Colonic mucosa (tissue), 4 donors: ENCODE data around the gene SIPA1. TPM values are rescaled to one million over a fixed set of nuclear protein-coding genes. Genes with fewer than 3 reads are reported as not detected.
"Not testable (repeated sequence)": the region's sequence is repeated elsewhere in the genome, so short reads cannot be mapped to it uniquely, and the experiment has no call there.

Experiments
- DNase-seq: peaks from one replicate; pipeline ENCODE4 v3.0.0-alpha.2; 2020
- H3K27ac ChIP-seq: fragments of 200-600 bp; one replicate; pipeline ENCODE4 v1.8.0; 2021
- H3K27me3 ChIP-seq: fragments of 200-600 bp; one replicate; pipeline ENCODE4 v1.8.0; 2021
- H3K36me3 ChIP-seq: fragments of 200-600 bp; one replicate; pipeline ENCODE4 v1.8.0; 2021
- H3K4me1 ChIP-seq: fragments of 200-600 bp; one replicate; pipeline ENCODE4 v1.8.0; 2021; ENCODE audit warnings: mild to moderate bottlenecking
- H3K4me3 ChIP-seq: fragments of 200-600 bp; one replicate; pipeline ENCODE4 v1.8.0; 2021
- H3K9ac ChIP-seq, 2 donors: one replicate each; pipeline ENCODE4 v1.7.0; 2013; ENCODE audit warnings: control low read depth in 2 of 2, low read depth in 2 of 2, low read length in 2 of 2
- H3K9me3 ChIP-seq: fragments of 200-600 bp; one replicate; pipeline ENCODE4 v1.8.0; 2021
- intact Hi-C: fragments of 100-400 bp; cut with DNase I; formaldehyde crosslinking; loops from one replicate; pipeline ENCODE4 v1.14.1; 2022
- total RNA-seq, 2 donors: library from RNA; stranded (reverse); fragmentation: NEBNext Ultra II Directional in 1 of 2; extraction: Animal tissue kit (Norgen Biotek cat#: 25700) in 1 of 2; gene quantifications; one replicate each; pipeline ENCODE4 v1.2.1, GENCODE V29; 2021
- TF ChIP-seq, protein P1 (sequence below): fragments of 200-600 bp; IDR thresholded peaks from one replicate; pipeline ENCODE4 v1.8.0; 2022; ENCODE audit warnings: antibody characterized with exemption, mild to moderate bottlenecking
- donor health status: healthy.
- donor health status: DM: no; HTN: no; CAD: no.
- donor health status: DM: no; HTN: no; CAD: no.

The SIPA1 gene
- total RNA-seq, 2 donors from 2014 or later: 21.0 to 33.0 TPM

DNA sequence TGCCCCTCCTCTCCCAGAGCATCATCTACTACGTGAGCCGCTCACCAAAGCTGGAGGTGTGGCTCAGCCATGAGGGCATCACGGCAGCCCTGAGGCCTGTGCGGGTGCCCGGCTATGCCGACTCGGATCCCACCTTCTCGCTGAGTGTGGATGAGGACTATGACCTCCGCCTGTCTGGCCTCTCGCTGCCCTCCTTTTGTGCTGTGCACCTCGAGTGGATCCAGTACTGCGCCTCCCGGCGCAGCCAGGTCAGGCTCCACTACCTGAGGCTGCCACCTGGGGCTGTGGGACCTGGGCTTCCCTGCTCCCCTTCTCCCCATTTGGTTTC, 3.8 kb upstream of the SIPA1 start:
- Histone ChIP-seq H3K4me3 (no peak overlapping the region), H3K4me1 (peaks cover 10% of the 10 kb centered on the region), H3K9me3 (no peaks in the 10 kb centered on the region), H3K9ac (no peak overlapping the region), H3K27ac (no peak overlapping the region), H3K27me3 (no peaks in the 10 kb centered on the region), H3K36me3 (peaks cover 35% of the 10 kb centered on the region)
- TF ChIP-seq, protein P1, sequence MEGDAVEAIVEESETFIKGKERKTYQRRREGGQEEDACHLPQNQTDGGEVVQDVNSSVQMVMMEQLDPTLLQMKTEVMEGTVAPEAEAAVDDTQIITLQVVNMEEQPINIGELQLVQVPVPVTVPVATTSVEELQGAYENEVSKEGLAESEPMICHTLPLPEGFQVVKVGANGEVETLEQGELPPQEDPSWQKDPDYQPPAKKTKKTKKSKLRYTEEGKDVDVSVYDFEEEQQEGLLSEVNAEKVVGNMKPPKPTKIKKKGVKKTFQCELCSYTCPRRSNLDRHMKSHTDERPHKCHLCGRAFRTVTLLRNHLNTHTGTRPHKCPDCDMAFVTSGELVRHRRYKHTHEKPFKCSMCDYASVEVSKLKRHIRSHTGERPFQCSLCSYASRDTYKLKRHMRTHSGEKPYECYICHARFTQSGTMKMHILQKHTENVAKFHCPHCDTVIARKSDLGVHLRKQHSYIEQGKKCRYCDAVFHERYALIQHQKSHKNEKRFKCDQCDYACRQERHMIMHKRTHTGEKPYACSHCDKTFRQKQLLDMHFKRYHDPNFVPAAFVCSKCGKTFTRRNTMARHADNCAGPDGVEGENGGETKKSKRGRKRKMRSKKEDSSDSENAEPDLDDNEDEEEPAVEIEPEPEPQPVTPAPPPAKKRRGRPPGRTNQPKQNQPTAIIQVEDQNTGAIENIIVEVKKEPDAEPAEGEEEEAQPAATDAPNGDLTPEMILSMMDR: no peak
- intact Hi-C loops: no loop called here
- no peak for DNase-seq

DNA sequence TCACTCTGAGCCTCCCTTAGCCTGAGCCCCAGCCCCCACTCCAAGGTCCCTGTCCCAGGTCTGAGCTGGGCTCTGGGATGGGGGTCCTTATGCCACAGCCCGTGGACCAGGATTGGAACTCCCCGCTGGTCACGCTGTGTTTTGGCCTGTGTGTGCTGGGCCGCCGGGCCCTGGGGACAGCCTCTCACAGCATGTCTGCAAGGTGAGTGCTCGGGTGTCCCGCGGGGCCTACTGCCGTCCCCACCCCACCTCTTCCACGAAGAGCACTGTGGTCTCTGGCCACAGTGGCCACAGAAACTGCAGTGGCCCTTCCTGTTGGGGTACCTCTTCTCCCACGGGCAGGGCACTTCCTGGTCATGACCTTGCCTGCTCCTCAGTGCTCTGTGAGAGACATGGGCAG, 3.5 kb upstream of the SIPA1 start:
- intact Hi-C loops: no loop called here
- H3K9ac ChIP-seq: no peak overlapping the region
- H3K27ac ChIP-seq: no peak overlapping the region
- H3K4me1 ChIP-seq: peaks cover 10% of the 10 kb centered on the region
- H3K36me3 ChIP-seq: peaks cover 31% of the 10 kb centered on the region
- no peak for DNase-seq
- TF ChIP-seq, protein P1: no peak
- no peak overlapping the region for H3K4me3 ChIP-seq
- H3K27me3 ChIP-seq: no peaks in the 10 kb centered on the region
- H3K9me3 ChIP-seq: no peaks in the 10 kb centered on the region

DNA sequence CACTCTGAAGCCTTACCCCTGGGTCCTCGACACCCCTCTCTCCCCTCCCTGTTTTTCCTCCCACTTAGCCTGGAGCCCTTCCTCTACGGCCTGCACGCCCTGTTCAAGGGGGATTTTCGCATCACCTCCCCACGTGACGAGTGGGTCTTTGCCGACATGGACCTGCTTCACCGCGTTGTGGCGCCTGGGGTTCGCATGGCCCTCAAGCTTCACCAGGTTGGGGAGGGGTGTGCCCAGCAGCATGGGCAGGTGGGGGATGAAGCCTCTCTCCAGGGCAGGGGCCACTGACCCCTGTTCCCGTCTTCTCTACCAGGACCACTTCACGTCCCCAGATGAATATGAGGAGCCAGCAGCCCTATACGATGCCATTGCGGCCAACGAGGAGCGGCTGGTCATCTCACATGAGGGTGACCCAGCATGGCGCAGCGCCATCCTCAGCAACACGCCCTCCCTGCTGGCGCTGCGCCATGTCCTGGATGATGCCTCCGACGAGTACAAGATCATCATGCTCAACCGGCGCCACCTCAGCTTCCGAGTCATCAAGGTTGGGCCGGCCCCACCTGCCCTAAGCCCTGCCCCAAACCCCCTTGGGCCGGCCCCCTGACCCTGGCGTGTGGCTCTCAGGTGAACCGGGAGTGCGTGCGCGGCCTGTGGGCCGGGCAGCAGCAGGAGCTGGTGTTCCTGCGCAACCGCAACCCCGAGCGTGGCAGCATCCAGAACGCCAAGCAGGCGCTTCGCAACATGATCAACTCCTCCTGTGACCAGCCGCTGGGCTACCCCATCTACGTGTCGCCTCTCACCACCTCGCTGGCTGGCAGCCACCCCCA, 2.8 kb upstream of the SIPA1 start:
- H3K4me3 ChIP-seq: no peak overlapping the region
- H3K36me3 ChIP-seq: peaks cover 26% of the 10 kb centered on the region
- intact Hi-C loops: no loop called here

DNA sequence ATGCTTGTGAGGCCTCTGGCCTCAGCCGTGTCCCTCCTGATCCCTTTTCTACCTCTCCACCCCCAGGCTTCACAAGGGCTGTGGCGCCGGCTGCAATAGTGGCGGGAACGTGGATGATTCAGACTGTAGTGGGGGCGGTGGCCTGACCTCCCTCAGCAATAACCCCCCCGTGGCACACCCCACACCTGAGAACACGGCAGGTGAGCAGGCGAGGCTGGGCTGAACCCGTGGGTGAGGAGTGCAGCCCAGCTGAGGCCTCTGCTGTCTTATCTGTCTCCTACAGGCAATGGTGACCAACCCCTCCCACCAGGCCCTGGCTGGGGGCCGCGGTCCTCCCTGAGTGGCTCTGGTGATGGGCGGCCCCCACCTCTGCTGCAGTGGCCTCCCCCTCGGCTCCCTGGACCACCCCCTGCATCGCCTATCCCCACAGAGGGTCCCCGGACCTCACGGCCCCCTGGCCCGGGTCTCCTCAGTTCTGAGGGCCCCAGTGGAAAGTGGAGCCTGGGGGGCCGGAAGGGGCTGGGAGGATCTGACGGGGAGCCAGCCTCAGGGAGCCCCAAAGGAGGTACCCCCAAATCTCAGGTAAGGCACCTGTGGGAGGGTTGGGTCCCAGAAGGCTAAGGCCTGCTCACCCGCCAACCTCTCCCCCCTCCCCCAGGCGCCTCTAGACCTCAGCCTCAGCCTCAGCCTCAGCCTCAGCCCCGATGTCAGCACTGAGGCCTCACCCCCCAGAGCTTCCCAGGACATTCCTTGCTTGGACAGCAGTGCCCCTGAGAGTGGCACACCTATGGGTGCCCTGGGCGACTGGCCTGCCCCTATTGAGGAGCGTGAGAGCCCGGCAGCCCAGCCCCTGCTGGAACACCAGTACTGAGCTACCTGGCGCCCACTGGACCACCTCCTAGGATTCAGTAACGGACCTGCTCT, 1.5 kb upstream of the SIPA1 start:
- TF ChIP-seq, protein P1: no peak
- Histone ChIP-seq H3K4me1 (peaks cover 10% of the 10 kb centered on the region), H3K9me3 (no peaks in the 10 kb centered on the region), H3K27ac (peak overlapping the region; percentile 91), H3K27me3 (no peaks in the 10 kb centered on the region), H3K4me3 (no peak overlapping the region), H3K9ac (peak overlapping the region in 1 of 2 donors; percentile 1), H3K36me3 (peaks cover 26% of the 10 kb centered on the region)
- no peak for DNase-seq
- intact Hi-C loops: no loop called here

More for the DNA sequence above, 2.8 kb upstream of the SIPA1 start:
- Histone ChIP-seq H3K4me1 (peaks cover 10% of the 10 kb centered on the region), H3K27ac (no peak overlapping the region), H3K9ac (no peak overlapping the region), H3K27me3 (no peaks in the 10 kb centered on the region), H3K9me3 (no peaks in the 10 kb centered on the region)
- TF ChIP-seq, protein P1: no peak
- no peak for DNase-seq

DNA sequence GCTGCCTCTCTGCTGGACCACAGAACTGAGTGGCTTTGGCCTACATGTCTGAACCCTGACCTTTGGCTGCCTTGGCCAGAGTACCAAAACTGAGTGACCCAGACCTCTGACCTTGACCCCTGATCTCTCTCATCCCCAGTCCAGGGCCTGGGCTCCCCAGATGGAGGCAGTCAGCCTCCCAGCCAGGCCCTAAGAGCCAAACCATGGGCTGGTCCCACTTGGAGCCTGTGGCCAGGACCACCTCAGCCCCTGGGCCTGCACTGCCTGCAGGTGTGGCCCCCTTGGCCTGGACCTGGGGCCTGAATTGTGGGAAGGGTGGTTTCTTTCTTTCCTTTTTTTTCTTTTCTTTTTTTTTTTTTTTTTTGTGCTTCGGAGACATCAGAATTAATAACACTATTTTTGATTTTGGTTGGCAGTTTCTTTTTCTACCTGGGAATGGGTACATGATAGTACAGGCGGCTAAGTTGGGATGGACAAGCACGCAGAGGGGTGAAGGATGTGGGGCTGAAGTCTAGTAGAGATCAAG, 806 bp upstream of the SIPA1 start:
- Histone ChIP-seq H3K27me3 (no peaks in the 10 kb centered on the region), H3K9me3 (no peaks in the 10 kb centered on the region), H3K4me3 (no peak overlapping the region), H3K36me3 (peaks cover 26% of the 10 kb centered on the region), H3K27ac (peak overlapping the region; percentile 91), H3K4me1 (peaks cover 10% of the 10 kb centered on the region), H3K9ac (no peak overlapping the region)
- DNase-seq: no peak
- TF ChIP-seq, protein P1: no peak
- intact Hi-C loops: no loop called here

DNA sequence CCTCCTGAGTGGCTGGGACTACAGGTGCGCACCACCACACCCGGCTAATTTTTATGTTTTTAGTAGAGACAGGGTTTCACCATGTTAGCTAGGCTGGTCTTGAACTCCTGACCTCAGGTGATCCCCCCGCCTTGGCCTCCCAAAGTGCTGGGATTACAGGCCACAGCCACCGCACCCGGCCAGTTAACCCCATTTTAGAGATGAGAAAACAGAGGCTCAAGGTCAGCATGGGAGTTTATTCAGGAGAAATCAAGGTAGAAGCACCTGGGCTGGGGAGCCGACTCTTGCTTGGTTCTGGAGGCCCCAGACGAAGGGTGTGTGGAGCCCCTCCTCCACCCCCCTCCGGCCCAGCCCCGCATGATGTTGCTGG, 1.3 kb downstream of the SIPA1 start:
- Histone ChIP-seq H3K9ac (peak overlapping the region in 1 of 2 donors; percentile 15), H3K27ac (peak overlapping the region; percentile 91), H3K4me3 (peak overlapping the region; percentile 69), H3K36me3 (peaks cover 26% of the 10 kb centered on the region)
- H3K9me3 ChIP-seq, H3K4me1 ChIP-seq, H3K27me3 ChIP-seq, DNase-seq, intact Hi-C loops: not testable (repeated sequence)
